ENCODE results near the gene SMIM33. TPM values are rescaled to one million over a fixed set of nuclear protein-coding genes. Genes with fewer than 3 reads are reported as not detected.
A peak's percentile ranks its signal among the peaks of the same experiment; 100 is the strongest.

Gene SMIM33
- total RNA-seq, 6 donors from 2014 or later: not detected

- TF ChIP-seq POLR2AphosphoS5 (IDR thresholded peaks at IDR 0.05) (no peak), POLR2A (IDR thresholded peaks at IDR 0.05) (no peak), CTCF (IDR thresholded peaks at IDR 0.05) (no peak), EP300 (IDR thresholded peaks at IDR 0.05) (no peak)
- ATAC-seq (ENCODE audit: low FRiP score in 2 of 2): peak in 1 of 2 donors; percentile 63
- DNase-seq: no peak
- no peak overlapping the region for H3K4me3 ChIP-seq
- peaks cover 0 to 56% (median 3%) of the 10 kb centered on the region in 4 donors for H3K36me3 ChIP-seq
- H3K27me3 ChIP-seq: no peaks in the 10 kb centered on the region
- no peak overlapping the region for H3K27ac ChIP-seq
- H3K9me3 ChIP-seq: no peaks in the 10 kb centered on the region
- peaks cover 0 to under 1% (median 0%) of the 10 kb centered on the region in 4 donors for H3K4me1 ChIP-seq
- WGBS, 2 donors: 79 to 88% methylated on average over 3 of the region's 3 CpGs
These were observed 18.7 kb upstream of the SMIM33 start for GRCh38 chr5:139451878-139452660.

DNA sequence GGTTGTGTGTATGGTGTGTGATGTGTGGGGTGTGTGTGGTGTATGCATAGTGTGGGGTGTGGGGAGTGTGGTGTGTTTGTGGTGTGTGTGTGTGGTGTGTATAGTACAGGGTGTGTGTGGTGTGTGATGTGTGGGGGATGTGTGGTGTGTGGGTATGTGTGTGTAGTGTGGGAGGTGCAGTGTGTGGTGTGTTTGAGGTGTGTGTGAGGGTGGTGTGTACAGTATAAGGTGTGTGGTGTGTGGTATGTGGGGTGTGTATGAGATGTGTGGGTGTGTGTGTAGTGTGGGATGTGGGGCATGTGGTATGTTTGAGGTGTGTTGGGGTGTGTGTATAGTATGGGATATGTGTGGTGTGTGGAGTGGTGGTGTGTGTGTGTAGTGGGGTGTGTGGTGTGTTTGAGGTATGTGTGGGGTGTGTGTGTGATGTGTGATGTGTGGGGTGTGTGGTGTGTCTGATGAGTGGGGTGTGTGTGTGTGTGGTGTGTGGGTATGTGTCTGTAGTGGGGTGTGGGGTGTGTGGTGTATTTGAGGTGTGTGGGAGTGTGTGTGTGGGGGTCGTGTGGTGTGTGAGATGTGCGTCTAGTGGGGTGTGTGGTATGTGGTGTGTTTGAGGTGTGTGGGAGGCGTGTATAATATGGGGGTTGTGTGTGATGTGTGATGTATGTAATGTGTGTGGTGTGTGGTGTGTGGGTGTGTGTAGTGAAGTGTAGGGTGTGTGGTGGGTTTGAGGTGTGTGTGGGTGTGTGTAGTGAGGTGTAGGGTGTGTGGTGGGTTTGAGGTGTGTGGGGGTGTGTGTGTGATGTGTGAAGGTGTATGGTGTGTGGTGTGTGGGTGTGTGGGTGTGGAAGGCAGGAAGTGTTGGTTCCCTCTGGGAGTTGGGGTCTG, 16.9 kb upstream of the SMIM33 start:
- no peak overlapping the region for H3K27ac ChIP-seq
- 80 to 87% methylated on average over 3 of the region's 3 CpGs for WGBS, 2 donors
- no peaks in the 10 kb centered on the region for H3K27me3 ChIP-seq
- no peak overlapping the region for H3K4me3 ChIP-seq
- TF ChIP-seq CTCF (IDR thresholded peaks at IDR 0.05) (no peak), EP300 (IDR thresholded peaks at IDR 0.05) (no peak), POLR2AphosphoS5 (IDR thresholded peaks at IDR 0.05) (no peak), POLR2A (IDR thresholded peaks at IDR 0.05) (no peak)
- ATAC-seq (ENCODE audit: low FRiP score in 2 of 2) (peak in 1 of 2 donors; percentile 6), DNase-seq (no peak)
- peaks cover 3 to 14% (median 7%) of the 10 kb centered on the region in 4 donors for H3K4me1 ChIP-seq
- H3K9me3 ChIP-seq: no peaks in the 10 kb centered on the region
- H3K36me3 ChIP-seq: peaks cover 0 to 51% (median 3%) of the 10 kb centered on the region in 4 donors

DNA sequence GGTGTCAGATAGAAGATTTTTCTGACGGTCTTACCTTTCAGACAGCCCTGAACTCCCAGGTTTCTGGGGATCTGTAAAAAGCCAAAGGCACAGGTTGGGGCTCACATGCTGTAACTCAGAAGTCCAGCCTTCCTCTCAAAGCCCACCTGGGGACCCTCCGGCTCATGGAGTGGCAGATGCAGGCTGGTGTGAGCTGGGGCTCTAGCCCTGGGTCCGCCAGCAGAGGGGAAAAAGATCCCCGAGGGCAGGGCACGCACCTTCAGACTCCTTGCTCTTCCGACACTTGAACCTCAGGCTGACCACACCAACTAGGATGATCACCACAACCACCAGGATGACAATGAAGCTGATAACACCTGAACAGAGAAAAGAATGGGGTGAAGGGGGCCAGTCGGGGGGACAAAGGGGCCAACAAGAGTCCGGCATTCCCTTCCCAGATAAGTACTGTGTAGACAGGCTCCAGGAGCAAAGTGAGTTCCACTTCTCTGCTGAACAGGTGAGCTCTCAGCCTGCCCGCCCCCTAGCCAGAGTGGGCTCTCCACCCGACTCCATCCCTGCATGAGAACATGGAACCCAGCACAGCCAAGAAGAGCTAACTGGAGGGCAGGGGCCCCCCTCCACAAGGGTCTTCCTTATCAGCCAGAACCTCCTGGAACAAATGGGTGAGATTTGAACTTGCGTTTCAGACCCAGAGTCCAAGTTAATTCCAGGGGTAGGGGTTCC, 16.1 kb upstream of the SMIM33 start:
- Histone ChIP-seq H3K9me3 (no peaks in the 10 kb centered on the region), H3K4me3 (no peak overlapping the region), H3K27ac (no peak overlapping the region), H3K4me1 (peaks cover 9 to 22% (median 13%) of the 10 kb centered on the region in 4 donors), H3K36me3 (peaks cover 0 to 47% (median 3%) of the 10 kb centered on the region in 4 donors), H3K27me3 (no peaks in the 10 kb centered on the region)
- WGBS, 2 donors: 80 to 87% methylated on average over 11 of the region's 11 CpGs
- TF ChIP-seq CTCF (IDR thresholded peaks at IDR 0.05): no peak
- no peak for TF ChIP-seq EP300 (IDR thresholded peaks at IDR 0.05)
- TF ChIP-seq POLR2AphosphoS5 (IDR thresholded peaks at IDR 0.05): no peak
- TF ChIP-seq POLR2A (IDR thresholded peaks at IDR 0.05): no peak
- ATAC-seq (ENCODE audit: low FRiP score in 2 of 2) (no peak), DNase-seq (no peak)

- ATAC-seq (ENCODE audit: low FRiP score in 2 of 2) (no peak), DNase-seq (peak in 1 of 2 donors; percentile 42)
- H3K4me1 ChIP-seq: peaks cover 13 to 35% (median 17%) of the 10 kb centered on the region in 4 donors
- 85 to 86% methylated on average over 5 to 12 of the region's 12 CpGs for WGBS, 2 donors
- no peaks in the 10 kb centered on the region for H3K9me3 ChIP-seq
- H3K27ac ChIP-seq: no peak overlapping the region
- TF ChIP-seq EP300 (IDR thresholded peaks at IDR 0.05) (no peak), POLR2A (IDR thresholded peaks at IDR 0.05) (no peak), POLR2AphosphoS5 (IDR thresholded peaks at IDR 0.05) (no peak), CTCF (IDR thresholded peaks at IDR 0.05) (no peak)
- no peak overlapping the region for H3K4me3 ChIP-seq
- H3K27me3 ChIP-seq: no peaks in the 10 kb centered on the region
- H3K36me3 ChIP-seq: peaks cover 0 to 32% (median 3%) of the 10 kb centered on the region in 4 donors
These were observed 14.0 kb upstream of the SMIM33 start for GRCh38 chr5:139456776-139457175.

Measured in upper lobe of left lung (tissue), 6 donors.